Osteoblast (primary cell): Measurements from ENCODE around the gene GRIN3B. TPM values are rescaled to one million over a fixed set of nuclear protein-coding genes. Genes with fewer than 3 reads are reported as not detected.

Experiments
- DNase-seq: peaks from one replicate; pipeline ENCODE4 v3.0.0; 2011; ENCODE audit warnings: low spot score, mixed read lengths; ENCODE audit not compliant: insufficient read length; ENCODE audit errors: missing footprints
- H2AFZ ChIP-seq: 2 replicates; pipeline ENCODE4 v1.6.0; 2011; ENCODE audit warnings: mild to moderate bottlenecking, low read length
- H3K27ac ChIP-seq: 2 replicates; pipeline ENCODE4 v1.5.1; 2011; ENCODE audit warnings: mild to moderate bottlenecking, low read depth, low read length, moderate library complexity
- H3K27me3 ChIP-seq: 2 replicates; pipeline ENCODE4 v1.6.0; 2012; ENCODE audit warnings: mild to moderate bottlenecking, control low read depth, inconsistent platforms, low read length, moderate library complexity; ENCODE audit not compliant: insufficient read depth
- H3K36me3 ChIP-seq: 2 replicates; pipeline ENCODE4 v1.5.1; 2011; ENCODE audit warnings: mild to moderate bottlenecking, low read length, control low read depth, moderate library complexity; ENCODE audit not compliant: insufficient read depth
- H3K4me1 ChIP-seq: 2 replicates; pipeline ENCODE4 v1.5.1; 2011; ENCODE audit warnings: mild to moderate bottlenecking, low read length, control low read depth, moderate library complexity; ENCODE audit not compliant: insufficient read depth
- H3K4me2 ChIP-seq: 2 replicates; pipeline ENCODE4 v1.6.0; 2011; ENCODE audit warnings: mild to moderate bottlenecking, low read length; ENCODE audit not compliant: insufficient read depth
- H3K4me3 ChIP-seq: fragments of 200-600 bp; sonication (generic); 3 replicates; pipeline ENCODE4 v1.5.1; 2012; ENCODE audit warnings: mild to moderate bottlenecking, low read length, inconsistent platforms; ENCODE audit not compliant: insufficient read depth
- H3K79me2 ChIP-seq: 2 replicates; pipeline ENCODE4 v1.6.0; 2012; ENCODE audit warnings: mild to moderate bottlenecking, low read length, control low read depth, inconsistent platforms; ENCODE audit not compliant: insufficient read depth
- H3K9me3 ChIP-seq: 2 replicates; pipeline ENCODE4 v1.5.1; 2011; ENCODE audit warnings: low read depth, low read length, control low read depth
- H4K20me1 ChIP-seq: 2 replicates; pipeline ENCODE4 v1.6.0; 2012; ENCODE audit warnings: mild to moderate bottlenecking, low read length, control low read depth; ENCODE audit not compliant: insufficient read depth
- CTCF ChIP-seq: IDR thresholded peaks from 2 replicates; pipeline ENCODE4 v1.5.1; 2011; ENCODE audit warnings: mild to moderate bottlenecking, low read depth, low read length, moderate library complexity; ENCODE audit errors: extremely low read depth
- total RNA-seq: library from RNA; depleted of rRNA; stranded (reverse); fragments of >200 nt; gene quantifications from 2 replicates; pipeline ENCODE4 v1.2.3, GENCODE V29; 2012

The GRIN3B gene
- total RNA-seq, 1 donor, result not detected

- Histone ChIP-seq H3K79me2 (no peaks in the 10 kb centered on the region), H3K27ac (no peak overlapping the region), H3K27me3 (peaks cover 14% of the 10 kb centered on the region), H3K4me2 (no peak overlapping the region), H3K4me3 (no peak overlapping the region), H3K36me3 (no peaks in the 10 kb centered on the region), H4K20me1 (peaks cover 3% of the 10 kb centered on the region), H2AFZ (no peak overlapping the region), H3K4me1 (no peaks in the 10 kb centered on the region), H3K9me3 (no peaks in the 10 kb centered on the region)
- no peak for DNase-seq
- TF ChIP-seq CTCF, result no peak
Observed at GRCh38 chr19:1004803-1005664, 4.8 kb downstream of the GRIN3B start.

GRCh38 chr19:1006711-1007398 is 6.6 kb downstream of the GRIN3B start:
- H4K20me1 ChIP-seq, result peaks cover 3% of the 10 kb centered on the region
- H3K4me1 ChIP-seq, result no peaks in the 10 kb centered on the region
- peaks cover 9% of the 10 kb centered on the region for H3K36me3 ChIP-seq
- peak; percentile 92 for DNase-seq
- no peak overlapping the region for H3K27ac ChIP-seq
- H3K9me3 ChIP-seq, result no peaks in the 10 kb centered on the region
- H3K79me2 ChIP-seq, result no peaks in the 10 kb centered on the region
- H2AFZ ChIP-seq, result no peak overlapping the region
- H3K4me3 ChIP-seq, result no peak overlapping the region
- no peak for TF ChIP-seq CTCF
- H3K27me3 ChIP-seq, result peaks cover 4% of the 10 kb centered on the region
- no peak overlapping the region for H3K4me2 ChIP-seq

- Histone ChIP-seq H3K9me3 (no peaks in the 10 kb centered on the region), H3K79me2 (no peaks in the 10 kb centered on the region), H3K27ac (no peak overlapping the region), H3K4me1 (no peaks in the 10 kb centered on the region), H3K4me3 (no peak overlapping the region), H3K36me3 (peaks cover 14% of the 10 kb centered on the region), H4K20me1 (peaks cover 3% of the 10 kb centered on the region), H2AFZ (no peak overlapping the region), H3K4me2 (no peak overlapping the region), H3K27me3 (peaks cover 1% of the 10 kb centered on the region)
- DNase-seq, result no peak
- TF ChIP-seq CTCF, result no peak
Observed at GRCh38 chr19:1007399-1008251, 7.4 kb downstream of the GRIN3B start.
